Upper lobe of left lung (tissue), 6 donors: ENCODE results near the gene CDKAL1. TPM values are rescaled to one million over a fixed set of nuclear protein-coding genes. Genes with fewer than 3 reads are reported as not detected.

Experiments
- ATAC-seq, 2 donors: fragments of 200-7000 bp; cut with Tn5 transposase; one replicate each; pipeline ENCODE4 v1.9.1; 2022; ENCODE audit warnings: mild to moderate bottlenecking in 2 of 2, moderate library complexity in 2 of 2; ENCODE audit not compliant: low FRiP score in 2 of 2
- DNase-seq, 2 donors: peaks; one replicate each; pipeline ENCODE4 v3.0.0-alpha.2; 2019 to 2020
- H3K27ac ChIP-seq, 4 donors: fragments of 200-600 bp; sonication (generic); one replicate each; pipeline ENCODE4 v1.5.1; 2016 to 2019
- H3K27me3 ChIP-seq, 4 donors: fragments of 200-600 bp; sonication (generic); one replicate each; pipeline ENCODE4 v1.5.1; 2017 to 2019
- H3K36me3 ChIP-seq, 4 donors: fragments of 200-600 bp; sonication (generic); one replicate each; pipeline ENCODE4 v1.5.1; 2016 to 2019
- H3K4me1 ChIP-seq, 4 donors: fragments of 200-600 bp; sonication (generic); one replicate each; pipeline ENCODE4 v1.5.1; 2018 to 2019
- H3K4me3 ChIP-seq, 4 donors: fragments of 200-600 bp; sonication (generic); one replicate each; pipeline ENCODE4 v1.5.1; 2017 to 2019; ENCODE audit warnings: mild to moderate bottlenecking in 2 of 4, moderate library complexity in 1 of 4
- H3K9me3 ChIP-seq, 4 donors: fragments of 200-600 bp; sonication (generic); one replicate each; pipeline ENCODE4 v1.5.1; 2018 to 2019
- CTCF ChIP-seq, 6 experiments: fragments of 450-650 bp in 4 of 6; fragments of 200-600 bp in 2 of 6; sonication (generic) in 2 of 6; IDR thresholded peaks; one replicate each; pipeline ENCODE4 v1.5.1; 2016 to 2019; ENCODE audit warnings: antibody characterized with exemption in 6 of 6
- EP300 ChIP-seq, 4 donors: sonication (generic); formaldehyde crosslinking; IDR thresholded peaks; one replicate each; pipeline ENCODE4 v1.5.1; 2017; ENCODE audit warnings: antibody characterized with exemption in 4 of 4, control low read depth in 2 of 4
- POLR2A ChIP-seq, 4 donors: fragments of 450-650 bp; IDR thresholded peaks; one replicate each; pipeline ENCODE4 v1.5.1; 2016 to 2017; ENCODE audit warnings: antibody characterized with exemption in 4 of 4, mild to moderate bottlenecking in 2 of 4
- POLR2AphosphoS5 ChIP-seq, 2 donors: sonication (generic); formaldehyde crosslinking; IDR thresholded peaks; one replicate each; pipeline ENCODE4 v1.5.1; 2017; ENCODE audit warnings: antibody characterized with exemption in 2 of 2
- WGBS, 2 donors: methylation state at CpG; one replicate each; pipeline ENCODE4 v1.1.5; 2017 to 2018; 5-methylcytosine and 5-hydroxymethylcytosine counted together
- total RNA-seq, 6 donors: library from RNA; depleted of rRNA in 4 of 6; stranded (reverse); fragments of >200 nt in 4 of 6; gene quantifications; one replicate each; pipeline versions ENCODE4 v1.1.0 to v1.2.1, GENCODE V29; 2016 to 2021
- donor health status: DM: no; HTN: no; CAD: no; lungs with moderate emphysema.
- donor health status: DM: no; HTN: yes; CAD: no; lungs with severe emphysema.

The CDKAL1 gene
- total RNA-seq, 6 donors from 2014 or later, result 9.4 to 22.6 (median 13.8) TPM

DNA sequence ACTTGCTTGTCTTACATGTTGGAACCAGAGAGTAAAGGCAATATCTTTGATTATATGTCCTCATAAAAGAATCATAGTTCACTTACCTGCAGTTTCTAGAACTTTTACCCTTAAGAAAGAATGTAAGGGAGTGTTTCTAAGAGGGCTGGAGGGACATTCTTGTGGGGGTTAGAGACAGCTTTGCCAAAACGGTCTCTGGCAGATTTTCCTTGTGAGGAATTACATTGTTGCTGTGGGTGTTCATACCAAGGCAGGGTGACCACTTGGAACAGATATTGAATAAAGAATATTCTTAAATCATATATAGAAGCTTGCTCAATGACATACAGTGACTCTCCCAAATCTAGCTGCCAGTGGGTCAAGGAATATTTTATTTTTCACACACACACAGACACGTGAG, 541.7 kb downstream of the CDKAL1 start:
- no peak overlapping the region for H3K27ac ChIP-seq
- TF ChIP-seq POLR2AphosphoS5 (IDR thresholded peaks at IDR 0.05) (no peak), CTCF (IDR thresholded peaks at IDR 0.05) (no peak), EP300 (IDR thresholded peaks at IDR 0.05) (no peak), POLR2A (IDR thresholded peaks at IDR 0.05) (no peak)
- no peaks in the 10 kb centered on the region for H3K27me3 ChIP-seq
- H3K4me3 ChIP-seq, result no peak overlapping the region
- WGBS, 2 donors, result 81 to 89% methylated on average over 2 of the region's 2 CpGs
- no peaks in the 10 kb centered on the region for H3K36me3 ChIP-seq
- peaks cover 0 to 2% (median 0%) of the 10 kb centered on the region in 4 donors for H3K9me3 ChIP-seq
- H3K4me1 ChIP-seq, result no peaks in the 10 kb centered on the region
- DNase-seq, result no peak
- ATAC-seq, result no peak

DNA sequence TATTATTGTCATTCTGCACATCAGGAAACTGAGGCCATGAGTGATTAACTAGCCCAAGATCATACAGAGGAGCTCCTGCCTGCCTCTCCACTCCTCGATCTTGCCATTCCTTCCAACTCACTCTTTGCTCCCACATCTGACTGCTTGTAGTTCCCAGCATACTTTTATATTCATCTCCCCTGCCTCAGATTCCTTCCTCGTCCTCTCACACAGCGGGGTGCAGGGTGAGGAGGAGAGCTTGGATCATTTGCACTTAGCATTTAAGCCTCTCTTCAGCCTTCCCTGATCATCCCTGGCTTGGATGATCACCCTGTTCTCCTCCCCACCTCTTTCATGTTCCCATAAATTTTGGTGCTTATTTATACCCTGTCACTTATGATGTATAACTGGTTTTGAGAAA, 544.2 kb downstream of the CDKAL1 start:
- no peaks in the 10 kb centered on the region for H3K27me3 ChIP-seq
- ATAC-seq, result no peak
- no peaks in the 10 kb centered on the region for H3K4me1 ChIP-seq
- H3K27ac ChIP-seq, result no peak overlapping the region
- no peaks in the 10 kb centered on the region for H3K36me3 ChIP-seq
- WGBS, 2 donors, result 96% methylated on average over 3 of the region's 3 CpGs
- no peak overlapping the region for H3K4me3 ChIP-seq
- no peak for DNase-seq
- no peak for TF ChIP-seq EP300 (IDR thresholded peaks at IDR 0.05)
- TF ChIP-seq POLR2A (IDR thresholded peaks at IDR 0.05), result no peak
- TF ChIP-seq POLR2AphosphoS5 (IDR thresholded peaks at IDR 0.05), result no peak
- TF ChIP-seq CTCF (IDR thresholded peaks at IDR 0.05), result no peak
- peaks cover 0 to 2% (median 0%) of the 10 kb centered on the region in 4 donors for H3K9me3 ChIP-seq

GRCh38 chr6:21079468-21080048, 545.3 kb downstream of the CDKAL1 start:
- no peak overlapping the region for H3K27ac ChIP-seq
- H3K4me1 ChIP-seq, result no peaks in the 10 kb centered on the region
- H3K36me3 ChIP-seq, result no peaks in the 10 kb centered on the region
- no peak for ATAC-seq
- WGBS, 2 donors, result 64 to 71% methylated on average over 2 of the region's 2 CpGs
- H3K9me3 ChIP-seq, result peaks cover 0 to 2% (median 0%) of the 10 kb centered on the region in 4 donors
- no peaks in the 10 kb centered on the region for H3K27me3 ChIP-seq
- TF ChIP-seq POLR2A (IDR thresholded peaks at IDR 0.05) (no peak), EP300 (IDR thresholded peaks at IDR 0.05) (no peak), CTCF (IDR thresholded peaks at IDR 0.05) (no peak), POLR2AphosphoS5 (IDR thresholded peaks at IDR 0.05) (no peak)
- H3K4me3 ChIP-seq, result no peak overlapping the region
- DNase-seq, result no peak

DNA sequence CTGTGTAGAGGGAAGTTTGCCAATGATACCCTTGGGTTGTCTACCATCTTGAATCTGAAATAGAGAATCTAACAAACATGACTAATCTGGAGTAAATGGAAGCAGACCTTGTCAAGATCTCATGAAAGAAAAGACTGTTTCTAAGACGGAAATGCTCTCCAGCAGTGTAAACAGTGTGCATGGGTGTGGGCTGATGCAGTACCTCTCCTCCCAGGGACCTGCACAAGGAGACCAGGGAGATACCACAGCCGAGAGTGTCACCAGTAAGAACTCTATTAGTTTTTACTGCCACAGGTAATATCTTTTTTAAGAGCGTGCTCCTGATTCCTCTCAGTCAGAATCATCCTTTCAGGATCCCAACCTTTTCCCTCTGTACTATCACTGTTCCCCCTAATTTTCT, 546.0 kb downstream of the CDKAL1 start:
- H3K36me3 ChIP-seq, result no peaks in the 10 kb centered on the region
- WGBS, 2 donors, result 79 to 92% methylated on average over 3 of the region's 3 CpGs
- H3K27ac ChIP-seq, result no peak overlapping the region
- ATAC-seq (no peak), DNase-seq (no peak)
- no peaks in the 10 kb centered on the region for H3K4me1 ChIP-seq
- H3K27me3 ChIP-seq, result no peaks in the 10 kb centered on the region
- no peak for TF ChIP-seq EP300 (IDR thresholded peaks at IDR 0.05)
- no peak for TF ChIP-seq CTCF (IDR thresholded peaks at IDR 0.05)
- no peak for TF ChIP-seq POLR2A (IDR thresholded peaks at IDR 0.05)
- TF ChIP-seq POLR2AphosphoS5 (IDR thresholded peaks at IDR 0.05), result no peak
- no peak overlapping the region for H3K4me3 ChIP-seq
- peaks cover 0 to 2% (median 0%) of the 10 kb centered on the region in 4 donors for H3K9me3 ChIP-seq

DNA sequence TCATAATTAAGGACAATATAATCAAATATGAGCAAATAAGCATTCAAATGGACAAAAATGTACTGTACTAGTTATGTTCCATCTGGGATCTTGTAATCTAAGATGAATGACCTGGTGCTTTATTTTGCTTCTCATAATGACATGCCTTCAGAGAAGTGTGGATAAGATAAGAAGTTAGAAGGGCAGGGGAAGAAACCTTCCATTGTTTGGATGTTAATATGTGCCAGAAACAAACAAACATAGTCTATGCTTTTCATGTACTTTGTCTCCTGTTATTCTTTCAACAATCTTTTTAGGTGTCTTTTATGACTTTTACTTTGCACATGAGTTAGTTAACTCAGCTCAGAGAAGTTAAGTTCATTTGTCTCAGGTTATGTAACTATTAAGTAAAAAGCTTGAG, 547.8 kb downstream of the CDKAL1 start:
- Histone ChIP-seq H3K27me3 (no peaks in the 10 kb centered on the region), H3K9me3 (peaks cover 0 to 2% (median 0%) of the 10 kb centered on the region in 4 donors), H3K27ac (no peak overlapping the region), H3K4me3 (no peak overlapping the region), H3K36me3 (no peaks in the 10 kb centered on the region), H3K4me1 (no peaks in the 10 kb centered on the region)
- ATAC-seq, result no peak
- TF ChIP-seq POLR2A (IDR thresholded peaks at IDR 0.05) (no peak), EP300 (IDR thresholded peaks at IDR 0.05) (no peak), CTCF (IDR thresholded peaks at IDR 0.05) (no peak), POLR2AphosphoS5 (IDR thresholded peaks at IDR 0.05) (no peak)
- no peak for DNase-seq
